ENCODE measurements around the gene MRPL4.

- TF ChIP-seq RAD21 (IDR thresholded peaks at IDR 0.05; ENCODE audit: low read depth) (no peak), EP300 (IDR thresholded peaks at IDR 0.05; ENCODE audit: borderline replicate concordance) (no peak), TEAD4 (IDR thresholded peaks at IDR 0.05) (no peak), FOXM1 (IDR thresholded peaks at IDR 0.05; ENCODE audit: borderline replicate concordance, low read depth) (no peak), TAF1 (IDR thresholded peaks at IDR 0.05; ENCODE audit: low read depth) (no peak), ZBTB7A (IDR thresholded peaks at IDR 0.05; ENCODE audit: low read depth) (no peak), EGR1 (IDR thresholded peaks at IDR 0.05) (no peak), REST (IDR thresholded peaks at IDR 0.05; ENCODE audit: low read depth) (no peak), NFIC (IDR thresholded peaks at IDR 0.05) (no peak)
These were observed 17.0 kb upstream of the MRPL4 start for GRCh38 chr19:10235003-10235402.
